HepG2 (cell line): Measurements from ENCODE around the gene NDST1. TPM values are rescaled to one million over a fixed set of nuclear protein-coding genes. Genes with fewer than 3 reads are reported as not detected.
A peak's percentile ranks its signal among the peaks of the same experiment; 100 is the strongest.

Source experiments
- AKNA ChIP-seq: sonication (generic); formaldehyde crosslinking; IDR thresholded peaks from 2 replicates; pipeline ENCODE4 v1.4.0; 2020; ENCODE audit warnings: missing genetic modification reagents, borderline replicate concordance
- ARNT ChIP-seq: fragments of 450-650 bp; IDR thresholded peaks from 2 replicates; pipeline ENCODE4 v1.6.1; 2017
- ARNT2 ChIP-seq: sonication (generic); formaldehyde crosslinking; IDR thresholded peaks from 2 replicates; pipeline ENCODE4 v1.8.0; 2022; ENCODE audit warnings: mild to moderate bottlenecking, low read depth, missing genetic modification reagents, moderate library complexity
- CHD2 ChIP-seq: IDR thresholded peaks from 2 replicates; pipeline ENCODE4 v1.6.1; 2011; ENCODE audit warnings: low read depth, low read length, improper control_type of control experiment
- DNMT3B ChIP-seq: conservative IDR thresholded peaks from 2 replicates; pipeline ENCODE4 v1.6.1; 2016; ENCODE audit warnings: missing biosample characterization, control low read depth
- ETS1 ChIP-seq: sonication (generic); formaldehyde crosslinking; IDR thresholded peaks from 2 replicates; pipeline ENCODE4 v1.4.0; 2020; ENCODE audit warnings: missing genetic modification reagents
- IKZF1 ChIP-seq: fragments of 450-650 bp; IDR thresholded peaks from 2 replicates; pipeline ENCODE4 v1.7.1; 2016
- KDM6A ChIP-seq: IDR thresholded peaks from 2 replicates; pipeline ENCODE4 v1.6.1; 2016; ENCODE audit warnings: low read depth
- SRF ChIP-seq: IDR thresholded peaks from 2 replicates; pipeline ENCODE4 v1.6.1; 2011; ENCODE audit warnings: mild to moderate bottlenecking, low read depth, low read length, moderate library complexity
- SSRP1 ChIP-seq: IDR thresholded peaks from 2 replicates; pipeline ENCODE4 v1.6.1; 2016; ENCODE audit warnings: control low read depth
- SYNCRIP ChIP-seq: fragments of 200-400 bp; formaldehyde crosslinking; IDR thresholded peaks from 2 replicates; pipeline ENCODE4 v1.6.1; 2018; ENCODE audit warnings: mild to moderate bottlenecking, low read depth, low read length; ENCODE audit not compliant: insufficient read depth
- ZBTB8A ChIP-seq: sonication (generic); formaldehyde crosslinking; IDR thresholded peaks from 2 replicates; pipeline ENCODE4 v1.4.0; 2020; ENCODE audit warnings: mild to moderate bottlenecking, low read depth, missing genetic modification reagents, borderline replicate concordance
- ZFP90 ChIP-seq: sonication (generic); formaldehyde crosslinking; IDR thresholded peaks from 2 replicates; pipeline ENCODE4 v1.8.0; 2022; ENCODE audit warnings: missing genetic modification reagents, mild to moderate bottlenecking, inconsistent platforms, borderline replicate concordance
- ZNF280B ChIP-seq: sonication (generic); formaldehyde crosslinking; IDR thresholded peaks from 2 replicates; pipeline ENCODE4 v1.5.0; 2020; ENCODE audit warnings: missing genetic modification reagents, mild to moderate bottlenecking, borderline replicate concordance
- ZNF446 ChIP-seq: sonication (generic); formaldehyde crosslinking; IDR thresholded peaks from 2 replicates; pipeline ENCODE4 v1.5.0; 2020; ENCODE audit warnings: mild to moderate bottlenecking, missing genetic modification reagents
- ZNF558 ChIP-seq: sonication (generic); formaldehyde crosslinking; IDR thresholded peaks from 2 replicates; pipeline ENCODE4 v1.9.0; 2022; ENCODE audit warnings: mild to moderate bottlenecking, missing genetic modification reagents, borderline replicate concordance
- ZNF703 ChIP-seq: sonication (generic); formaldehyde crosslinking; IDR thresholded peaks from 2 replicates; pipeline ENCODE4 v1.5.1; 2020; ENCODE audit warnings: missing genetic modification reagents, mild to moderate bottlenecking, moderate library complexity, borderline replicate concordance
- ZNF770 ChIP-seq: sonication (generic); formaldehyde crosslinking; IDR thresholded peaks from 2 replicates; pipeline ENCODE4 v1.5.0; 2020; ENCODE audit warnings: mild to moderate bottlenecking, missing genetic modification reagents
- polyA plus RNA-seq, 8 experiments: library from polyadenylated mRNA; depleted of rRNA in 3 of 8; stranded (reverse) in 7 of 8; unstranded in 1 of 8; fragments of >200 nt; fragmentation: Illumina TruSeq in 4 of 8; extraction: Trizol in 4 of 8; gene quantifications; 2 replicates each; pipeline versions ENCODE4 v1.2.1 to v1.2.3, GENCODE V29; 2011 to 2016; ENCODE audit warnings: low read depth in 4 of 8, missing spikeins in 1 of 8, mixed read lengths in 1 of 8; ENCODE audit not compliant: insufficient read depth in 1 of 8
- total RNA-seq, 5 experiments: library from RNA; depleted of rRNA; stranded (reverse); fragments of >200 nt; fragmentation: Illumina TruSeq; extraction: Trizol; gene quantifications; 2 replicates each; pipeline ENCODE4 v1.2.3, GENCODE V29; 2016; ENCODE audit warnings: low read depth in 1 of 5

The NDST1 gene
- total and polyA plus RNA-seq, 2 of the 13 experiments (the other 11 are each of a cell fraction or from before 2014, with no cell fraction given), result 23.8 to 26.2 TPM

- TF ChIP-seq ZFP90 (CRISPR knock-in tag) (peak; percentile 92), ZNF558 (CRISPR knock-in tag) (no peak), ZNF770 (CRISPR knock-in tag) (peak; percentile 47; the same call in 1 of the 2 replicates), ARNT2 (CRISPR knock-in tag) (0 out of 2 replicates have a peak, but pooled peaks have one; percentile 20), ZNF703 (CRISPR knock-in tag) (peak; percentile 79; the same call in 1 of the 2 replicates), CHD2 (no peak), AKNA (no peak), SYNCRIP (no peak), ZNF280B (no peak), DNMT3B (CRISPR knock-in tag) (peak; percentile 88; the same call in 1 of the 2 replicates), ZNF446 (no peak), ETS1 (CRISPR knock-in tag) (no peak), SRF (no peak), KDM6A (CRISPR knock-in tag) (peak; percentile 99), SSRP1 (CRISPR knock-in tag) (no peak), IKZF1 (no peak), ARNT (no peak), ZBTB8A (CRISPR knock-in tag) (no peak)
Observed at GRCh38 chr5:150522504-150523414, 14.8 kb downstream of the NDST1 start (continued).
